ENCODE data around the gene ADH4.

The ADH4 gene

DNA sequence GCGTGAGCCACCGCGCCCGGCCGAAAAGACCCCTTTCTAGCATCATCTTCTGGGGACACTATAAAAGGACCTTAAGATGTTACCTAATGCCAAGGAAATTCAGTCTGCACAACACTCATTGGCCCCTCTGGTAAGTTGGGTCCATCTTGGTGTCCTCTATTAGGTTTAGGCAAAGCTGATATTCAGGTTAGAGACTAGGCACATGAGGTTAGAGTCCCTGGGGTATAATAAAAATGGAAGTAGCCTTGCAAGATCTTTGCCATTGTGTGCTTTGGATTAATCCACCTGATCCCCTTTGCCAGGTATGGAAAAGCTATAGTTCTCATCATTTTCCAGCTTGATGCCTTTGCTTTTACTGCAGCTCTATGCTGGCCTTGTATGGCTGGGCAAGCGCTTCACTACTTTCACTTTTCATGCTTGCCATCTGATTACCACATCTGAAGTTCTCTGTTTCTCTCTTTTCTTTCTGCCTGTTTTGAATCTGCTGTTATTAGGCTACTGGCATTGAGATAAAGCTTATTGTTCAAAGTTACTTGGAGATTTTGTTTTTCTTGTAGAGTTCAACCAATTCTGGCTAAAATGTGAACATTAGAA lies 5.4 kb upstream of the ADH4 start (continued):
- TF ChIP-seq, protein P1, sequence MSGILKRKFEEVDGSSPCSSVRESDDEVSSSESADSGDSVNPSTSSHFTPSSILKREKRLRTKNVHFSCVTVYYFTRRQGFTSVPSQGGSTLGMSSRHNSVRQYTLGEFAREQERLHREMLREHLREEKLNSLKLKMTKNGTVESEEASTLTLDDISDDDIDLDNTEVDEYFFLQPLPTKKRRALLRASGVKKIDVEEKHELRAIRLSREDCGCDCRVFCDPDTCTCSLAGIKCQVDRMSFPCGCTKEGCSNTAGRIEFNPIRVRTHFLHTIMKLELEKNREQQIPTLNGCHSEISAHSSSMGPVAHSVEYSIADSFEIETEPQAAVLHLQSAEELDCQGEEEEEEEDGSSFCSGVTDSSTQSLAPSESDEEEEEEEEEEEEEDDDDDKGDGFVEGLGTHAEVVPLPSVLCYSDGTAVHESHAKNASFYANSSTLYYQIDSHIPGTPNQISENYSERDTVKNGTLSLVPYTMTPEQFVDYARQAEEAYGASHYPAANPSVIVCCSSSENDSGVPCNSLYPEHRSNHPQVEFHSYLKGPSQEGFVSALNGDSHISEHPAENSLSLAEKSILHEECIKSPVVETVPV (CRISPR knock-in tag; IDR thresholded peaks at IDR 0.05), result no peak

DNA sequence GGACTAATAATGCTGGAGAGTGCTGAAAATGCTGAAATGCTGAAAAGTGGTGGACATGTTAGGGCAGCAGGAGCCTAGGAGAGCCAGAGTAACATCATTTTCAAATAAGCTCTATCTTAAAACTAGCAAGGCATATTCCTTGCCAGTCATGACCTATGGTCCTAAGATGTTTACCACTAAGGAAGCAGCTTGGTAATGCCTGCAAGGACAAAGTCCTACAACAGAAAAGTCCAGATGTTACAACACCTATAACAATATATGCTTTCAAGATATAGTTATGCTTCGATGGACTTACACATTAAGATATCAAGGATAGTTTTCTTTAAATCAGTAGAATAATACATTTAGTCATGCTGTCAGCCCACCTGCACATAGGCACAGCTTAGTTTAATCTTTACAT lies 4.5 kb upstream of the ADH4 start:
- TF ChIP-seq ZFP30 (CRISPR knock-in tag; IDR thresholded peaks at IDR 0.05) (no peak), CREB5 (CRISPR knock-in tag; IDR thresholded peaks at IDR 0.05; ENCODE audit: low read depth) (no peak), ARNTL (CRISPR knock-in tag; IDR thresholded peaks at IDR 0.05; ENCODE audit: borderline replicate concordance, low read depth) (no peak), PPARA (CRISPR knock-in tag; IDR thresholded peaks at IDR 0.05; ENCODE audit: borderline replicate concordance) (no peak), TSHZ2 (CRISPR knock-in tag; IDR thresholded peaks at IDR 0.05) (no peak)
- TF ChIP-seq, protein P1 (CRISPR knock-in tag; IDR thresholded peaks at IDR 0.05), result no peak
- ATAC-seq, result no peak

DNA sequence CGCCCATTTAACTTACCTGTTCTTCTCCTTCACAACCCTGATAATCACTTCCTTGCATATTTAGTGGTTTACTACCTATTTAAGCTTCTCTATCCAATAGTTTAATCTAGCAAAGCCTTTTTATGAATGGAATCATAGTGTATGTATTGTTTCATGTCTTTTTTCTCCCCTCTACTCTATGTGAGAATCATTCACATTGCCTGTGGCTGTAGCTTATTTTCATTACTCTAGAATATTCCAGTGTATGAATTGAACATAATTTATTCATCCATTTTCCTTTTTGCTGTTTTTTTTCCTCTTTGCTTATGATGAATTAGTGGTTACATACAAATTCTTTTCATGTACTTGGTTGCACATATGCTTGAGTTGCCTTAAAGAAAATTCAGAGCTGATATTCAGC lies 490 bp upstream of the ADH4 start:
- TF ChIP-seq ZFP3 (CRISPR knock-in tag; IDR thresholded peaks at IDR 0.05), result no peak
- TF ChIP-seq ZC3H10 (CRISPR knock-in tag; IDR thresholded peaks at IDR 0.05), result no peak
- no peak for TF ChIP-seq ZFP30 (CRISPR knock-in tag; IDR thresholded peaks at IDR 0.05)
- no peak for TF ChIP-seq CREB5 (CRISPR knock-in tag; IDR thresholded peaks at IDR 0.05; ENCODE audit: low read depth)
- no peak for TF ChIP-seq TSHZ2 (CRISPR knock-in tag; IDR thresholded peaks at IDR 0.05)
- no peak for TF ChIP-seq POU6F1 (CRISPR knock-in tag; IDR thresholded peaks at IDR 0.05; ENCODE audit: borderline replicate concordance, low read depth)
- TF ChIP-seq PPARA (CRISPR knock-in tag; IDR thresholded peaks at IDR 0.05; ENCODE audit: borderline replicate concordance), result no peak
- no peak for TF ChIP-seq OSR1 (CRISPR knock-in tag; IDR thresholded peaks at IDR 0.05)
- TF ChIP-seq, protein P2, sequence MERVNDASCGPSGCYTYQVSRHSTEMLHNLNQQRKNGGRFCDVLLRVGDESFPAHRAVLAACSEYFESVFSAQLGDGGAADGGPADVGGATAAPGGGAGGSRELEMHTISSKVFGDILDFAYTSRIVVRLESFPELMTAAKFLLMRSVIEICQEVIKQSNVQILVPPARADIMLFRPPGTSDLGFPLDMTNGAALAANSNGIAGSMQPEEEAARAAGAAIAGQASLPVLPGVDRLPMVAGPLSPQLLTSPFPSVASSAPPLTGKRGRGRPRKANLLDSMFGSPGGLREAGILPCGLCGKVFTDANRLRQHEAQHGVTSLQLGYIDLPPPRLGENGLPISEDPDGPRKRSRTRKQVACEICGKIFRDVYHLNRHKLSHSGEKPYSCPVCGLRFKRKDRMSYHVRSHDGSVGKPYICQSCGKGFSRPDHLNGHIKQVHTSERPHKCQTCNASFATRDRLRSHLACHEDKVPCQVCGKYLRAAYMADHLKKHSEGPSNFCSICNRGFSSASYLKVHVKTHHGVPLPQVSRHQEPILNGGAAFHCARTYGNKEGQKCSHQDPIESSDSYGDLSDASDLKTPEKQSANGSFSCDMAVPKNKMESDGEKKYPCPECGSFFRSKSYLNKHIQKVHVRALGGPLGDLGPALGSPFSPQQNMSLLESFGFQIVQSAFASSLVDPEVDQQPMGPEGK (CRISPR knock-in tag; IDR thresholded peaks at IDR 0.05; ENCODE audit: borderline replicate concordance), result no peak
- no peak for TF ChIP-seq ARNTL (CRISPR knock-in tag; IDR thresholded peaks at IDR 0.05; ENCODE audit: borderline replicate concordance, low read depth)
- TF ChIP-seq RARB (CRISPR knock-in tag; IDR thresholded peaks at IDR 0.05), result no peak
- TF ChIP-seq, protein P1 (CRISPR knock-in tag; IDR thresholded peaks at IDR 0.05), result no peak
- TF ChIP-seq ZNF565 (CRISPR knock-in tag; conservative IDR thresholded peaks at IDR 0.05; ENCODE audit: low read depth), result no peak
- TF ChIP-seq TCF4 (CRISPR knock-in tag; IDR thresholded peaks at IDR 0.05; ENCODE audit: borderline replicate concordance), result no peak
- no peak for TF ChIP-seq CSDC2 (CRISPR knock-in tag; IDR thresholded peaks at IDR 0.05)
- TF ChIP-seq SNAI2 (CRISPR knock-in tag; IDR thresholded peaks at IDR 0.05), result no peak
- no peak for TF ChIP-seq ISL1 (CRISPR knock-in tag; IDR thresholded peaks at IDR 0.05)
- no peak for TF ChIP-seq ZNF8 (CRISPR knock-in tag; IDR thresholded peaks at IDR 0.05)
- no peak for ATAC-seq

Data from SK-N-SH treated with all-trans-retinoic acid at 6 μM for 48 hours (cell line).